Ecto neural progenitor cell (in vitro differentiated cells): ENCODE results near the gene RIN3.
"Not testable (repeated sequence)": the region's sequence is repeated elsewhere in the genome, so short reads cannot be mapped to it uniquely, and the experiment has no call there.

ENCODE experiments used
- DNase-seq: peaks from one replicate; pipeline ENCODE4 v3.0.0-alpha.2; 2018; ENCODE audit warnings: low spot score

RIN3 gene

GRCh38 chr14:92531106-92531873, 17.7 kb downstream of the RIN3 start:
- DNase-seq: no peak

DNA sequence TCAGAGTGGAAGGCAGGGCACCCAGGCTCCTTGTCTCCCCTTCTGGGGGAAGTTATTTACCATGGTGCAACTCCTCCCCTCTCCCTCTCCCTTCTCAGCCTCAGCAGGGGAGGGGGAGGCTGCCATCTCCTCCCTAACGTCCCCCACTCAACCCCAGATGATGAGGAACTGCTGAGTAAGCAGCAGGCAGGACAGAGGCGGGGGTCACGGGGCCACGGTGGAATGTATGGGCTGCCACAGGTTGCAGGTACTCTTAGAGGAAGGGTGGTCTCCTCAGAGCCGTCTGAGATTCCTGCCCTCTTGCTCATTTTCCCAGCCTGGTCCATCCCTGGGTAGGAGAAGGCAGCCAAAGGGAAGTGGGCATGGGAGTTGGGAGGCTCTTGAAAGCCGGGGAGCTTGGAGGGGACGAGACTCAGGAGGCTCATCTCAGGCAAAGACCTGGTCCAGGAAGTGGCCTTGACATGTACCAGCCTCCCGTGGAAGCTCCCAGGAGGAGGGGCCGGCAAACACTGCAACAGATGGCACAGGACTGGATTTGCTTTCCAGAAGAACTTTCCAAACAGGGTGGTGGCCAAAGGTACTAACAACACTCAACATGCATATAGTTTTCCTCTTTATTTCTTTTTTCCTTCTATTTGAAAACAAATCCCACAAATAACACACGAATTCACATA, 19.0 kb downstream of the RIN3 start:
- DNase-seq: no peak

GRCh38 chr14:92534932-92535643, 21.5 kb downstream of the RIN3 start:
- DNase-seq: no peak

GRCh38 chr14:92536231-92536630, 22.6 kb downstream of the RIN3 start:
- DNase-seq: not testable (repeated sequence)

- no peak for DNase-seq
These were observed 24.9 kb downstream of the RIN3 start for GRCh38 chr14:92538412-92538985.

DNA sequence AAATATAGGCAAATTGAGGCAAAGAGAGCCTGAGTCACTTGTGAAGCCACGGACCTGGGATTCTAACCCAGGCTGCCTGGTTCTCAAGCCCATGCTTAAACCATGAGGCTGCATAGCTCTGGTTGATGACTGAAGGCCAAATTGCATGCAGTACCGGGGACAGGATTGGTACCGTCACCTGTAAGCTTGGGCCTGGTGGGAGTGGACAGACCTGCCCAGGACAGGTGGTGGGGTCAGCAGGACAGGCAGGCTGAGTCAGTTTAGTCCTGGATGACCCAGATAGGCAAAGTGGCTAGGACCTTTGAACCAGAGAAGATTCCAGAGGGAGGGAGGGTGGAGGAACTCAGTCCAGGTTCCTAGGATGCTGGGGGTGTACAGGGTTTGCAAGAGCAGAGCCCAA, 25.8 kb downstream of the RIN3 start:
- DNase-seq: no peak

DNA sequence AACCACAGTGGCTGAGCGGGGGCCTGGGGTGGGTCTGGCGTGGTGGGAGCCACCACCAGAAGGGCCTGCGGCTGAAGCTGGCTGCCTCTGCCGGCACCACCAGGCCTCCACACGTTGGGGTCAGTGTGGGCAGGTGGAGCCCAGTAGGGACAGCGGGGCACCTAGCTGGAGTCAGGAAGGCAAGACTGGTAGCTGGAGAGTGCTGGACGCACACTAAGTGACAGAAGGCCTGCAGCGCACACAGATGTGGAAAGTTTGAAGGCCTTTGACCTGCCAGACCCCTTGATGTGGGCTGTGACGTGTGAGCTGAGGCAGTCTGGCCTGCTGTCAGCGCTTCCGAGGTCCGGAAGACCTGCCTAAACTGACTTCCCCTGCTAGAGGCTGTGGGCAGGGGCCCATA, 26.3 kb downstream of the RIN3 start:
- no peak for DNase-seq

- DNase-seq: no peak
These were observed 27.0 kb downstream of the RIN3 start for GRCh38 chr14:92540472-92541048.

DNA sequence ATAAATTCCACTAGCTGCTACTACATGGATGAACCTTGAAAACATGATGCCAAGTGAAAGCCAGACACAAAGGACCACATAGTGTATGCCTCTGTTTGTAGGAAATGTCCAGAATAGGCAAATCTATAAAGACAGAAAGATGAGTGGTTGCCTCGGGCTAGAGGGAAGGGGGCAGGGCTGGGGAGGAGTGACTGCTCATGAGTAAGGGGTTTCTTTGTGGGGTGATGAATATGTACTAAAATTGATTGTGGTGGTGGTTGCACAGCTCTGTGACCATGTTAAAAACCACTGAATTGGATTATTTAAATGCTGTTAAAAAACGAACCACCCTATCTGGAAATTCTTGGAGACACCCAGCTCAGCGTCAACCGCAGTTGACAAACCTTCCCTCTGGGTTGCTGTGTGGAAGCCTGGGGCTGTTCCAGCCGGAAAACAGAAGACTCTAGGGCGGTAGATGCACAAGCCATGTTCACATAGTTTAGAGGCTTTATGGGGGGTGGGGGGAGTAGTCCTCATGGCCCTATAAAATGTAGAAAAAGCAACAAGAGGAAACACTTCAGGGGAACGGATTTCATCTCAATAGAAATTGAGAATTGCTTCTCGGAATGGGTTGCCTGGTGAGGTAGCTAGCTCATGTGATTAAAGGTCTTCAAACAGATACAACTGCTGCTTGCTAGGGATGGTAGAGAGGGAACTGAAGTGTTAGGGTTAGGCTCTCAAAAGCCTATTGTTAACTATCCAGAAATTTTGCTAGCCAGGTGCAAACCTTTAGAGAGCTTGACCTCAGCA, 29.4 kb downstream of the RIN3 start:
- no peak for DNase-seq

DNA sequence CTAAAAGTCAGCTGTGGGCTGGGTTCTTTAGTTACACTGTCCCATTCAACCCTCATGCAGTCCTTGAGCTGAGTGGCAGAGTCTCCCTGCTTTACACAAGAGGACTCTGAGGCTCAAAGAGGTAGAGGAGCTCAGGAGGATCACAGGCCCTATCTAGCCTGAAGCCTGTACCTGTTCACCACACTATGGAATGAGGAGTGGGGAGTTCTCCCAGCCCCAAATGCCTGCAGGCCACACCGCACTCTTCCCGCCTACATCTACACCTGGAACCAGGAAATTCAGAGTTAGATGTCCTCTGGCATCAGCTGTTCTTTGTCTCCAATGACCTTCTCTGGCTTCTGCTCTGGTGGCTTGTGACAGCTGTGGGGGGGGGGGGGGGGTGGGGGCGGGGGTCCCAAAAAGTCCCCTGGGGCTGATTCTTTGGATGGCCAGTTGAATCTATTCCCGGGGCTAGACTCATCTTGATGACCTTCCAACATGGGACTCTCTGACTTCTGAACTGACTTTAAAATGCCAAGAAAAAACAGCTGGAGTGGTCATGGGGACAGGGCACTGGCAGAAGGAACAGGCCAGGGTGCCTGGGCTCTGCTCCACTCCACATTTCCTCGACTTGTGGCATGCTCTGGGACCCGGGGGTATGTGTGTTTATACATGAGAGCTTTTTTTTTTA, 30.6 kb downstream of the RIN3 start:
- DNase-seq: no peak

DNA sequence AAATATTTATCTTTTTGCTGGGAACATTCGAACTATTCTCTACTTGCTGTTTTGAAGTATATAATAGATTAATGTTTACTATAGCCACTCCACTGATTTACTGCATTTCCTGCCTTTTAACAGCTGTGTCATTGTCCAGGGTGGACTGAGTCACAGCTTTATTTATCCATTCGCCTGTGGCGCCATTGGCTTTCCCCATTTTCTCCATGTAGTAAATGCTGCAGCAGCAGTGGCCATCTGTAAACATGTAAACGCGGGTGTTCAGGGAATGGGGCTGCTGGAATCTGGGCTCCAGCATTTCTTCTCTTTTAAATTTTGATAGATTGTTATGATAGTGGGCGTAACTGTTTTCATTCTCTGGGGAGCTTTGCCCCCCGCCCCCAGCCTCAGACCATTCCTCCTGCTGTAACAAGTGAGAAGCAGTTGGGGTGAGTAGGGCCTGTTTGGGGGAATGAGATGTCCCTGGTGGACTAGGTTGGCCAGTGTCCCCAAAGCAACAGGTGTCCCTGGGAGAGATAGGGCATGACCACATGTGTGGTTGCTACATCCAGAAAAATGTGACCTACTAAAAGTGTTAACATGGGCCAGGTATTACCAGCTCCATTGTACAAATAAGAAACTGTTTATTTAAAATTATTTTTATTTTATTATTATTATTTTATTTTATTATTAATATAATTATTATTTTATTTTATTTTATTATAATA, 32.9 kb downstream of the RIN3 start:
- DNase-seq: no peak

DNA sequence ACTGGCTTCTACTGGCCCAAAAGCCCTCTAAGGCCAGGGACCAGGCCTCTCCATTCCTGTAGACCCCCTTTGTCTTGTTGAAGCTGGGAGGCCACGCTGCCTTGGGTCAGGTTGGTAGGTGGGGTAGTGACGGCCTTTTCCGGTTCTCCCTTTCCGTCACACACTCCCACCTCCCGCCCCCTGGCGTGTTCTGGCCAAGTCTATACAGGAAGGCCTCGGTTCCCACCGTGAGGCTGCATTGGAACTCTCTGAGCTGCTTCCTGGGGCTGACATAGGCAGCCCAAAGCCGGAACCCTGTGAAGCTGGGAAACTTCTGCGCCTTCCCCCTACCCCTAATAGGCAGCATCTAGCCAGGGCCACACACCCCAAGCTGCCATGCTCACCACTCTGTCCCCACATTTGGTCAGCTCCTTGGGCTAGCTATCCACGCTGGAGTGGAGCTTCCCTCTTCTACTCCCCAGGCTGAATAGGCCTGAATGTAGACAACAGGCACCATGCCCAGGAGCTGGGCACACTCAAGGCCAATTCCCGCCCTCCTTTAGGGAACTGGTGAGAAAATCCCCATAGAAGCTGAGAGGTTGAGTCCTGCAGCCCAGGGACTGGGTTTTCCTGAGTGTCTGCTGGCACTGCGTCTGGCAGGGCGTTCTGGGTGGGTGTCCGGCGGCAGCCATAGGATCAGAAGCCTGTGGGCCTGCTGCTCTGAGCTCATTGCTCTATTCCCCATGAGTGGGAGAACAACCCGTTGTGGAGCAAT, 35.7 kb downstream of the RIN3 start:
- DNase-seq: no peak

GRCh38 chr14:92549859-92550230, 36.3 kb downstream of the RIN3 start:
- DNase-seq: no peak

- DNase-seq: no peak
These were observed 37.7 kb downstream of the RIN3 start for GRCh38 chr14:92551044-92551841.

DNA sequence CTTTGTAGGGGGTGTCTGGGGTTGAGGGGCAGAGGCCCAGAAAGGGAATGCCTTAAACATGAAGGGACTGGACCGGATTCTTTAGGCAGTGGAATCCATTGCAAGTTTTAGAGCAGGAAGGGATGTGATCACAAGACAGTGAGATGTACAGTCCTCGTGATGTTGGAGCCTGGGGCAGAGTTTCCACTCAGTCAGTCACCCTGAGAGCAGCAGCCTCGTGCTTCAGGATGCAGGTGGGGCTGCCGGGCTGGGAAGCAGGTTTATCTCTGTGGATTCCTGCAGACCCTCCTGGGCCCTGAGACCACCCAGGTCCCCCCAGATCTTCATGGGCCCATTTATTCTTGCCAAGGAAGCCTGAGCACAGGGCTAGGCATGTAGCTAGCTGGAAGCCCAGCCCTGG, 38.5 kb downstream of the RIN3 start:
- DNase-seq: no peak

DNA sequence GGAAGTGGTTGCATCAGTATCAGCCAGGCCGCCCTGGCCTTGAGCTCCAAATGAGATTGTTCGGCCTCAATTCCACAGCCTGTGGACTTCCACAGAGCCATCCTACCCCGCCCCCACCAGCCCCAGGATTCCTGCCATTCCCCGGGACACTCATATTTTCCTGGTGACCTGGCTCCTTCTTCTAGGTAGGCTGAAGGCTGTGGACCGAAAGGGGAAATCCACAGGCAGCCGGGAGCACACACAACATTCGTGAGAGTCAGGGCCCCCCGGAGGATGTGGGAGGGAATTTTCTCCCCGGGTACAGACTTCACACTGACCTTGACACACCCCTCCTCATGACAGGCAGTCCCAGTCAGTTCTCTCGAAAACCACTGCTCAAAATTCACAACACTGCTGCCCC, 39.9 kb downstream of the RIN3 start:
- DNase-seq: no peak

DNA sequence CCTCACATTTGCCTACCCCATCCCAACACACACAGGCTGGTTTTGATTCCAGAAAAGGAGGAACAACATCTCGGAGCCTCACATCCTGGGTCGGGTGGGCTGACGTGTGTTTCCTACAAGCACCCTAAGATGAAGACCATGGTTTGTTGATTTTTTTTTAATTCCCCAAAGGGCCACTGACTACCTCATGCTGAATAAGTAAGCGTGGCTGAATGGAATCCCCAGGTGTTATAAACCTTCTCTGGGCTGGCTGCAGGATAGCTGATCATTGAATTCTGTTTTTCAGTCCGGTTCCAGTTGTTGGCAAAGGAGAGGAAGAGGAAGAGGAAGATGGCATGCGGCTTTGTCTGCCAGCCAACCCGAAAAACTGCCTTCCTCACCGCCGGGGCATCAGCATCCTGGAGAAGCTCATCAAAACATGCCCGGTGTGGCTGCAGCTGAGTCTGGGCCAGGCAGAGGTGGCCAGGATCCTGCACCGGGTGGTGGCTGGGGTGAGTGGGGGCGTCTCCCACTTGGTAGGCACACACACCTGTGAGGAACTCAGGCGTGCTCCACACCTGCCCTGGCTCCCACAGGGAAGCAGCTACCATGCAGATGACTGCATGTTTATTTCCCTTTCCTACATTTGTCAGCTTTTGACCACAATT, 42.0 kb downstream of the RIN3 start:
- no peak for DNase-seq

DNA sequence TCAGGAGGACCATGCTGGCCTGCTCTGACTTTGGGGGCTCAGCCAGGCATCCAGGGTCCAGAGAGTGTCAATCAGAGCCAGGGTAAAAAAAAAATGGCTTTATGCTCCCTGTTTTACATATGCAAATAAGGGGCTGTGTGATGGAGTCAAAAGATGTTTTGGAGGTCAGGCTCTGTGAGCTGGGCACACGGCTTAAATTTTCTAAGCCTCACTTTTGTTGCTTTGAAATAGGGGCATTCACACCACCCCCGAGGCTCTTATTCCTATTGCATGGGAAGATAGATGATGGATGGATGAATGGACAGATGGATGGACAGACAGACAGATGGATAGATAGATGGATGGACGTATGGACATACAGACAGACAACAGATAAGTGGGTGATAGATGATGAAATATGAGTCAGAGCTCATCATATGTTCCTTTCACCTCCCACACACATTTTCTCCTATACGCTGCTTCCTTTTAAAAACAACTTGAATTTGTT, 42.7 kb downstream of the RIN3 start:
- DNase-seq: no peak
